Measurements from ENCODE around the gene SETD7. TPM values are rescaled to one million over a fixed set of nuclear protein-coding genes. Genes with fewer than 3 reads are reported as not detected.

SETD7 gene
- total RNA-seq, 2 donors from 2014 or later, result 74.7 to 101 TPM

- Histone ChIP-seq H3K4me3 (no peak overlapping the region), H3K4me1 (ENCODE audit: control insufficient read depth in 1 of 2, low read depth in 2 of 2) (no peaks in the 10 kb centered on the region), H3K9me3 (no peaks in the 10 kb centered on the region), H3K36me3 (peaks cover 48% of the 10 kb centered on the region), H3K27ac (no peak overlapping the region), H3K27me3 (replicated peaks; ENCODE audit: insufficient read depth) (no peaks in the 10 kb centered on the region)
- ATAC-seq (ENCODE audit: insufficient number of reproducible peaks, low FRiP score, low read depth) (no peak), DNase-seq (ENCODE audit: low spot score) (no peak)
- no peak for TF ChIP-seq CTCF (IDR thresholded peaks at IDR 0.05)
These were observed 31.9 kb downstream of the SETD7 start for GRCh38 chr4:139524062-139524631.

- DNase-seq (ENCODE audit: low spot score) (no peak), ATAC-seq (ENCODE audit: insufficient number of reproducible peaks, low FRiP score, low read depth) (no peak)
- peaks cover 40% of the 10 kb centered on the region for H3K36me3 ChIP-seq
- no peaks in the 10 kb centered on the region for H3K27me3 ChIP-seq (replicated peaks; ENCODE audit: insufficient read depth)
- no peaks in the 10 kb centered on the region for H3K4me1 ChIP-seq (ENCODE audit: control insufficient read depth in 1 of 2, low read depth in 2 of 2)
- H3K9me3 ChIP-seq, result no peaks in the 10 kb centered on the region
- TF ChIP-seq CTCF (IDR thresholded peaks at IDR 0.05), result no peak
- H3K27ac ChIP-seq, result no peak overlapping the region
- H3K4me3 ChIP-seq, result no peak overlapping the region
These were observed 32.9 kb downstream of the SETD7 start for GRCh38 chr4:139523076-139523475.

GRCh38 chr4:139522457-139522856, 33.6 kb downstream of the SETD7 start:
- Histone ChIP-seq H3K27me3 (replicated peaks; ENCODE audit: insufficient read depth) (no peaks in the 10 kb centered on the region), H3K4me1 (ENCODE audit: control insufficient read depth in 1 of 2, low read depth in 2 of 2) (no peaks in the 10 kb centered on the region), H3K4me3 (no peak overlapping the region), H3K27ac (no peak overlapping the region), H3K36me3 (peaks cover 45% of the 10 kb centered on the region), H3K9me3 (no peaks in the 10 kb centered on the region)
- TF ChIP-seq CTCF (IDR thresholded peaks at IDR 0.05), result no peak
- no peak for DNase-seq (ENCODE audit: low spot score)
- ATAC-seq (ENCODE audit: insufficient number of reproducible peaks, low FRiP score, low read depth), result no peak

- Histone ChIP-seq H3K36me3 (peaks cover 39% of the 10 kb centered on the region), H3K27ac (no peak overlapping the region), H3K4me1 (ENCODE audit: control insufficient read depth in 1 of 2, low read depth in 2 of 2) (no peaks in the 10 kb centered on the region), H3K9me3 (no peaks in the 10 kb centered on the region), H3K27me3 (replicated peaks; ENCODE audit: insufficient read depth) (no peaks in the 10 kb centered on the region), H3K4me3 (no peak overlapping the region)
- no peak for DNase-seq (ENCODE audit: low spot score)
- TF ChIP-seq CTCF (IDR thresholded peaks at IDR 0.05), result no peak
- no peak for ATAC-seq (ENCODE audit: insufficient number of reproducible peaks, low FRiP score, low read depth)
These were observed 34.1 kb downstream of the SETD7 start for GRCh38 chr4:139521754-139522401.

GRCh38 chr4:139515531-139515958, 40.5 kb downstream of the SETD7 start:
- ATAC-seq (ENCODE audit: insufficient number of reproducible peaks, low FRiP score, low read depth) (no peak), DNase-seq (ENCODE audit: low spot score) (no peak)
- Histone ChIP-seq H3K4me1 (ENCODE audit: control insufficient read depth in 1 of 2, low read depth in 2 of 2) (peaks cover 0 to 3% of the 10 kb centered on the region in 2 donors), H3K27me3 (replicated peaks; ENCODE audit: insufficient read depth) (no peaks in the 10 kb centered on the region), H3K27ac (no peak overlapping the region), H3K4me3 (no peak overlapping the region), H3K36me3 (peaks cover 35% of the 10 kb centered on the region), H3K9me3 (no peaks in the 10 kb centered on the region)
- no peak for TF ChIP-seq CTCF (IDR thresholded peaks at IDR 0.05)

Measured in thoracic aorta (tissue), 2 donors.